Stimulated activated naive CD4-positive, alpha-beta T cell (primary cell): ENCODE data around the gene GNAZ.

Source experiments
- DNase-seq, 6 experiments: peaks; one replicate each; lab custom pipeline; 2025; lab: John Stamatoyannopoulos, UW

The GNAZ gene

DNA sequence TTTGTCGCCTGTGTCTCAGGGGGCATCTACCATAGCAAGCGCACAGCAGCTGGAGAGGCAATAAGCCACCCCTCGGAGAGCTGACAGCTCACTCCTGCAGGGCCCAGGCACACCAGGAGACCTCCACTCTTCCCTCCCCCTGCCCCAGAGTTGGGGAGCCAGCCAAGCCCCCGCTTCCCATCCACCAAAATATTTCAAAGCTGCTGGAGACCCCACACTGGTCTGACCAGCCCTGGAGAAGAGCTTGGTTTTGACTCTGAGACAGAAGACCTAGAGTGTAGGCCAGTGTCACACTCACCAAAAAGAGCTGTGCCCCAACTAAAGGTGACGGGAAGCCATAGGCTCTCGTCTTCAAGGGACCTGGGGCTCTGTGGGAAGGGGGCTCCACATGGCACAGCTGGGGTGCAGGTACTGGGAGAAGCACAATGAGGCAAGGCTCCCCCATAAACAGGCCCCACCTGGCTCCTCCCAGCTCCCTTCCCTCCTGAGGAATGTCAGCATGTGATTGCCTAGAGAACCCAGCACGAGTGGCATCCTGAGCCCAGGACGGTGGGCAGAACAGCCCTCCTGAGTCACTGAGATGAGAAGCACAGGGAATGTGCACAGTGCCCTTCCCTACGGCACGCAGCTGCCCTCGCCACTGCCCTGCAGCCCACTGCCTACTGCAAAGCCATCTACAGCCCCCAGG lies 5.8 kb upstream of the GNAZ start:
- no peak for DNase-seq

DNA sequence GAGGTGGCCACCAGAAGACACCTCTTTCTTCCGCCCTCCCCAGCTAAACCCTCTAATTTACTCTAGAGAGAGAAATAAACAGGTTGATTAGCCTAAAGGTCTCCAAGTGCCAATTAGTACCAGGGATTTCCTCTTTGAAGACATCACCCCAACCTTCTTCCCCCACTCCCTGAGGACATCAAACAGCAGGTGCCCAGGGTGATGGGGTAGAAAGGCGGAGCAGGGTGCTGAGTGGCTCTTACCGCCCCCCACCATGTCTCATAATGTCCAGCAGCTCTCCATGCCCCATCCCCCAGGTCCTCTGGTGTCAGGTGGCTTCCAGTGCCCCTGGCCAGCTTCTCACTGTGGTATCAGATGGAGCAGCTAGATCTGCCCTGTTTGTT lies 5.3 kb upstream of the GNAZ start:
- DNase-seq: no peak

DNA sequence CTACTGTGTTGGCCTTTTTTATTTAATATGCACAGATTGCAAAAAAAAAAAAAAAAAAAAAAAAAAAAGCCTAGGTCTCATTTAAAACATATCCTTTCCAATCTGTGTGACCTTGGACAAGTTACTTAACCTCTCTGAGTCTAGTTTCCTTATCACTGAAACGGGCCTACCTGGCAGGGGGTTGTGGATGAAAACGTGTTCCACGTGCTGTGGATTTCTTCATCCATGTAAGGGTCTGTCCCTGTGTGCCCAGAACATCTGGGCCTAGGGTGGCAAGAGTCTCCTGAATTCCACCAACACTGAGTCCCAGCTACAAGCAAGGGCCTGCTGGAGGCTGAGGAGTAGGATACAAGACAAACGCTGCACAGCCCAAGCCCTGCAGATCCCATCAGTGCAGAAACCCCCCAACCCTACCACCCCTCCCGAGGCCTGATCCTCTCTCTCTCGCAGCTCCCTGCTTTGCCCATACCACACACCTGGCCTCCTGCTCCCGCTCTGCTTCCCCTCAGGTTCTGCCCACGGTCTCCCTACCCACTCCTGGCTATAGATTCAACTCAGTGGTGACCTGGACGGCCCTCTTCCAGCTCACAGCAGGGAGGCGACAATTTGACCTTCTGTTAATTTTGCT lies 4.7 kb upstream of the GNAZ start:
- no peak for DNase-seq

DNA sequence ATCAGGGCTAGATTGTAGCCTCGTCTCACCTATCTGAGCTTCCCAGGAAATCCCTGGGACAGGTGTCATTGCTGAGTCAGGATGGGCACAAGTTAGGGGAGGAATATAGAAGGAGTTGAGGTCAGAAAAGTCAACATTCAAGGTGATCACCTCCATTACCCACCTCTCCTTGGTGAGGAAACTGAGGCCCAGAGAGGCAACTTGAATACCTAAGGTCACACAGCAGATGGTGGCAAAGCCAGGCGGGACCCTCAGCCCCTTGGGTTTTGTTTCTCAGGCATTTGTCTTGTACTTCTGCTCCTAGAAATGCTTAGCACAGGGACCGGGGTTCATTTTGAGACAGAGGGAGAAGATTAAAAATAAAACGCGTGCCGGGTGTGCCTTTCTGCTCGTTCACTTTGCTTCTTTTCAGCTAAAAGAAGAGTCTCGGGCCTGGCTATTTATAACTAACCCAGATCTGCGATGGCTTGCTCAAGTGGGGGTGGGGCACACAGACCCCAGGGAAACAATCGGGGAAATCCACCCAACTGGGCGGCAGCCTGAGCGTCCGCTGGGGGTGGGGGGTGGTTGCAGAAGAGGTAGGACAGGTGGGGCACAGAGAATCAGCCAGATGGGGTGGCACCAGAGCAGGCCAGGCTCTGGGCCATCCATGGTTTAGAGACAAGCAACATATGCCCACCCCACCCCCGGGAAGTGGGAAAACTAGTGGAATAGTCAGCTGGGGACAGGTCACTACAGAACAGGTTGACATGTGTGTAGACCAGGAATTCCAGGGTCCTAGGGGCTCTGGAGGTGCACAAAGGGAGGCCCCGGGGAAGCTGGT lies 3.9 kb upstream of the GNAZ start:
- DNase-seq: no peak

DNA sequence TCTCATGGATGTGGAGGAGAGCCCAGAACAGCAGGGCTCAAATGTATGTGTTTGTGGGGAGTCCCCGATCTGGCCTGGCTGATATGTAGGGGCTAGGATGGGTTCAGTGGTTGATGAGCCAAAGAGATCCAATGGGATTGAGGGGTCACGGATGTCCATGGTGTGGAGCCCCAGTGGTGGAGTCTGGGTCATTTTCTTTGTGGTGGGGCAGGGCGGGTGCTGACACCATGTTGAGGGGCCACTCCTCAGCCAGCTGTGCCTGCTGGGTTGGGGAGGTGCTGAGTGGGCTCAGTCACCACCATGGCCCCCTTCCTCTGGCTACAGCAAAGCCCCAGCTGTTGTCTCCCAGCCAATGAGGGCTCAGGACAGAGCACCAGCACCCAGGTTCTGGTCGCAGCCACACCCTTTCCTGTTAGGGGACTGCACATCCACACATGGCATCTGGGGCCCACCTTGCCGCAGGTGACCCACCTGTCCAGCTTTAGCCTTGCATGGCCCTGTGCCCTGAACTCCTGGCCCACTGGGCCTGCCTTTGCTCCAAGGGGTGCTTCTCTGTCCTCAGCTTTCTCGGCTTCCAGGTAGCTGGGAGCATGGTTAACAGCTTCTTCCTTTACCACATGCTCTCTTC lies 3.2 kb upstream of the GNAZ start:
- DNase-seq: no peak

DNA sequence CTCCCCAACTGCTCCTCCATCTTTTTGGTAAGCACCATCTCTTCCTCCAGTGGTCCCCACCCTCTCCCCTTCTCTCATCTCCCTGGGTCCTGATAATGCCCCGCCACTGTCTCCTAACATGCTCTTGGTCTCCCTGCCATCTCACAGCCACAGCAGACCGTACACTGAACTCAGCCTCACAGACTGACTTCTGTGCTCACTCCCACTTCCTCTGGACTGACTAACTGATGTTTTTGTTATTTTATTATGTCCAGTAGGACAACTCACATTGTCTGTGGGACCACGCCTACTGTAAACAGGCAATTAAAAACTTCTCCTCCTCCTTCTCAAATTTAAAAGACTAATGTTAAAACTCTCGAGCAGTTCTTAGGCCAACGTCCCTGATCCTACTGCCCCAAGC lies 2.6 kb upstream of the GNAZ start:
- no peak for DNase-seq

DNA sequence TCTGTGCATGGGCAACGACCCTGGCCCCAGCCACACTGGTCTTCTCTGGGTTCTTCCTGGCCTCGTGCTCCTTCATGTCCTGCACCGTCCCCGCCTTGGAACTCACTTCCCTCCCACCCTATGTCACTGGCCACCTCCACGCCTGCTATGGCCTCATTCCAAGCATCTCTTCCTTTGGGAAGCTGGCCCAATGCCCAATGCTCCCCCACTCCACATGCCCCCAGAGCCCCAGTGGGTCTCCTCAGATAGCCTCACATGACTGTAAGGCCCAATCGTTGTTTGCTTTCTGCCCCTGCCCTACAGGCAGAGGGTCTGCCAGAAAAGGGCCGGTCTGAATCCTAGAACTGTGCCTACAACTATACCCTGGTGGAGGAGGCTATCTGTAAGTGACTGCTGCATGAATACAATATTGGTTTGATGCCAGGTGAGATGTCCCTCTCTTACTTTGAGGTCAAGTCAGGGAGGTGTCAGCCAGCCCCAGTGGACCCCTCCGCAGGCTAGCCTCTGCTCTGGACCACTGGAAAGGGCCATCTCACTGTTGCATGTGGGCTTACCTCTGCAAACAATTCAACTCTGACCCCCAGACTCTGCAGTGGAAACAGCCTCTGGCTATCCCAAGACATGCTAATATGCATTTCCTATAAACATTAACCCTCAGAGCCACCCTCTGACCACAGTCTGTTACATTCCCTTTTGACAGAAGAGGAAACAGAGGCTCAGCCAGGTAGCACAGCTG lies 2.1 kb upstream of the GNAZ start:
- DNase-seq: no peak

DNA sequence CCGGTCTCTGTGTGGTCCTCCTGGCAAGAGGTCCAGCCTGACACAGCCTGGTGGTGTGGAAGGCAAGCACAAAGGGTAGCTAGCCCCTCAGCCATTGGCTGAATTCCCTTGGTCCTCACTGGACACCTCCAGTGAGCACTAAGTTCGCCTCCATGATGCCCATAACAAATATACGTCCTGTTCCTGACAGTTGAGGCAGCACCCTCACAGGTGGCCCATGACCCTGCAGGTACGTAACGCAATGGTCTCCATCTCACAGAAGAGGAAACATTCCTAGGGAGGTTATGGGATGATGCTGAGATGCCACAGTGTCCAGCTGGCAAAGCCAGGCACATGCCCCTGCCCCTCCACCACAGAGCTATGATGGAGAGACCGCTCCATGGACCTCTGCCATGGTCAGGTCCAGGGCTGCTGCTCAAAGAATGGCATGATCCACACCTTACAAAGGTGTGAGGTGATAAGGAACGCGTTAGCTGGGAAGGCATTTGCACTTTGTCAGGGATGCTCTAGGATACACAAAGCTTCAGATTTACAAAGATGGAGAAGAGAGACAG lies 1.4 kb upstream of the GNAZ start:
- DNase-seq: no peak

DNA sequence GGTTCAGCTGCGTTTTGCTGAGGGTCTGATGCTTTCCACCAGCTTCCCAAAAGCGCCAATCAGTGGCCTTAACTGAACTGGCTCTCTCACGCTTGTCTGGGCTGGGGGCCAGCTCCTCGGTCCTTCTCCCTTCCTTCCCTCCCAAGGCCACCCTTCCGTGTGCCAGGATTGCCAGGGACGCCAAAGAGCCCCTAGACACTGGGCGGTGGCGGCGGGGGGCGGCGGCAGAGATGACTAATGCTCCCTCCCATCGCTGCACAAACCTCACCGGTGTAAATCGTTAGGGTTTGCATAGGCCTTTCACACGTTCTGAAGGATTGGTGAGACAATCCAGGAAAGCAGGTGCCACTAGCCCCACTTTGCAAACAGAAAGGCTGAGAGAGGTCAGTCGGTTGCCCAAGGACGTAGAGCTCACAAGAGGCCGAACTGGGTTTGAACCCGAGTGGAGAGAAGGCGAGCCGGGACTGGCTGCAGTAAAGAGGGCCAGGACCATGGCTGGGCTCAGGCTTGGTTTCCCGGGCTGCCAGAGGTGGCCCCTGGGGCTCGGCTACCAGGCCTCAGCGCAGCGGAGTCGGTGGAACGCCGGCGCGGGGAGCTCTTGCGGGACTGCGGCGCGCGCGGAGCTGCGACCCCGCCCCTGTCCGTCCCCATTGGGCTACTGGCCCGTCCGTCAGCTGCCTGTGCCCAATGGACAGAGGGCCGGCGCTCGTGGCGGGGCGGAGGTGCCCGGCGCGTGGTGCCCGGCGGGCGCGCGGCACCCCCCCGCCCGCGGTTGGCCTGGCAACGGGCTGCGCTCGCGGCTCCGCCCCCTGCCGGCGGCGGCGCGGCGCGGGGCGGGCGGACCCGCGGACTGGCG lies 589 bp upstream of the GNAZ start:
- DNase-seq: peak; percentile 74 to 85 (median 82)

DNA sequence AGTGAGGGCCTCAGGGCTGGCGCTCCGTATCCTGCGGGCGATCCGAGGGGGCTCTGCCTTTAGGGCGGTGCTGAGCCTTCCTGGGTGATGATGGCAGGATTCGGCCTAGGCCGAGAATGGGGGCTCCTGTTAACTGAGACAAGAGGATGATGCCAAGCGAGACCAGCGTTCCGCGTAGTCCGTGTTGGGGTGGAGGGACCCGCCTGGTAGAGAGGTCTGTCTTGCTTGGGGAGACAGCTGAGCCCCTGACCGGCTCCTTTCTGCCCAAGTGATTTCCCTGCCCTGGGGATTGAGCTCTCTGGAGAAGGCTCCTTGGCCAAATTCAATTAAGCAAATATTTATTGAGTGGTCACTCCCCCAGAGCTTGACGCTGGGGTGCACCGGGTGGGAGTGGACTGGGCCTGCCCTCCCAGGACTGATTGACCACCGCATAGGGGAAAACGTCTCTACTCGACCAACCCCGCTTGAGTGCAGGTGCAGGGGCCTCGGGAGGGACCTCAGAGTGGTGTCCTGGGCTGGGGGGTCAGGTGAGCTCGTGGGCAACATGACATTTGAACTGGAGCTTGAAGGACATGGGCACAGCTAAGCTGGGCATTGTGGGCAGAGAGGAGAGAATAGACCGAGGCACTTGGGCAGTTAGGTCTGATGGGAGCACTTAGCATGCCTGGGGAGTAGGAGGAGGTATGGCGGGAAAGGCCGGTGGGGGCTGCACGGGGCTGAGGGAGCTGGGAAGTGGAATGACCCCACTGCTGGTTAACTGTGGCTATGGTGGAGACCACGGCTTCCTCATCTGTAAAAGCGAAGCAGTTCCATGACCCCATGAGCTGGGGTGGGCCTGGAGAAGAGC lies 1.1 kb downstream of the GNAZ start:
- DNase-seq: peak in 1 of 6 experiments; percentile 39

DNA sequence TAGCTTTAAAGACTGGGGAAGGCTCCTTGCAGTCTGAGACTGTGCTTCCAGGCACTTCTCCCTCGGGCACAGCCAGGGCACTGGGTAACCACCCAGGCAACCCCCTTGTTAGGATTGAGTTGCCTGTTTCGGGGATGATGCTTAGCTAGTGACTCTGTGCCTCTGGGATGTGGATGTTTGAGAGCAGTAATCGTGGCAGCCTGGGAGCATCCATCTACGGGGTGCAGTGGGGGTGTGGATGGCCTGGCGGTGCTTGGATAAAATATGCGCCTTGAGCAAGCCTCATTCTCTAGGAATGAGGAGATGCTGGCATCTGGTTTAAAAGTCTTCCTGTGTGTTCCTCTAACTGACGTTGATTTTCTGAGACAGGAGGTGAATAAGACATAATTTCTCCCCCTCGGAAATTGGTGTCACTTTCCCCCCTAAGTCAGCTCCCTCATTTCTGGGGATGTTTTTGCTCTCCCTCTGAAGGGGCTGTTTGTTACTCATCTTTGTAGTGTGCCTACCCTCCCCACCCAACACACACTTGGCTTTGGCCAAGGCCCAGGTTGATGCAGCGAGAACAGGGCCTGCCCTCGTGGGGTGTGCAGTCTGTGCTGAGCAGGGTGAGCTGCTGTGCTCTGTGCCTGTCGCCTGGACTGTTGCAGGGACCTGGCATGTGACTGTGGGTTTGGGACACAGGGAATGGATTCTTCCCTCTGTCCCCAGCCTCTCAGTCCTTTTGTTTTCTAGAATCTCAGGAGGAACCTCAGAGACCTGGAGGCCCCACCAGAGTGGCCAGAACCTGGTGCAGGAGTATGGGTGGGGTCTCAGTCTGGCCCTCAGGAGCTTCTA lies 2.0 kb downstream of the GNAZ start:
- no peak for DNase-seq

DNA sequence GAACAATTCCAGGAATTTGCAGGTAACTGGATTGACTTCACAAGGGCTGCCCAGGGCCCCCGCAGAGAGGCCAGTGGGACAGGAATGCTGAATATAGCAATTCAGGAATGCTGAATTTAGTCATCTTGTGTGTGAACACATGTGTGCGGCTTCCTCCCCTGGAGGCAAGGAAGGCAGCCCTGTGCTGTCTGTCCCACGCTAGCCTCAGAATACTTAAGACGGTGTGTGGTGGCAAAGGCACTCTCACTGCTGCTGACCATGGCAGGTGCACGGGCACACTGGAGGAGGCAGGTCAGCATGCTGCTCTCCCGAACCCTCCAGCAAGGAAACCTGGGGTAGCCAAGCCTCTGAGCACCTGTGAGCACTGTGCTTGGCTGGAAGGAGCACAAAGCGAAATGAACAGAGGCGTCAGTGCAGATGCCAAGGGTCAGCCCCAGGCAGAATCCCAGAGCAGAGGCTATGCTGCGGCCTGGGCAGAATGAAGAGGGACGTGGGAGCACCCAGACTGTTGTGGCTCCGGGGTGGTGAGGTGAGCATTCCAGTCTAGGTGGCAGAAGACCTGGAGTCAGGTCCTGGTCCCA lies 2.7 kb downstream of the GNAZ start:
- DNase-seq: no peak

DNA sequence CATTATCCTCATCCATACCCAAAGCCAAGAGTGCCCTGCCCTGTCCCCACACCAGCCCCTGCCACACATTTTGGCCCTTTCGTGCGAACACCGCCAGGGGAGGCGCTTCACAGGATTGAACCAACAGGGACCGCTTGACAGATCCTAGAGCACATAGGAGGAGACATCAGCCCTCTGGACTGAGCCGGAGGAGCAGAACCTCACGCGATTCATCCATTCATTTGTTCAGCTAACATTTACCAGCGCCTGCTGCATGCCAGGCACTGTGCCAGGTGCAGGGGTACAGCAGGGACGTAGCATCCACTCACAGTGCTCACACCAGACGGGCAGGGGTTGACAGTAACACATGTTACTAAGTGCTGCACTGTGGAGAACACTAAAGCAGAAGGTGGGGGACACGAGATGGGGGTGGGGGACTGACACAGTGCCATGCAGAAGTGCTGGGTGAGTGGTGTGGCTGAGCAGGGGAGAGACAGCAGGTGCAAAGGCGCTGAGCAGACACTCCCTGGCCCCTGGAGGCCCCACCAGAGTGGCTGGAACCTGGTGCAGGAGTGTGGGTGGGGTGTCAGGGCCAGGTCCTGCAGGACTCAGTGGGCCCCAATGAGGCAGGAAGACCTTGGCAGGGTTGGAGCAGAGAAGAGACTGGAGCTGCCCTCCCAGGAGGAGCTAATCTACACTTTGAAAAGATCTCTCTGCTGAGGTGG lies 3.4 kb downstream of the GNAZ start:
- DNase-seq: no peak

DNA sequence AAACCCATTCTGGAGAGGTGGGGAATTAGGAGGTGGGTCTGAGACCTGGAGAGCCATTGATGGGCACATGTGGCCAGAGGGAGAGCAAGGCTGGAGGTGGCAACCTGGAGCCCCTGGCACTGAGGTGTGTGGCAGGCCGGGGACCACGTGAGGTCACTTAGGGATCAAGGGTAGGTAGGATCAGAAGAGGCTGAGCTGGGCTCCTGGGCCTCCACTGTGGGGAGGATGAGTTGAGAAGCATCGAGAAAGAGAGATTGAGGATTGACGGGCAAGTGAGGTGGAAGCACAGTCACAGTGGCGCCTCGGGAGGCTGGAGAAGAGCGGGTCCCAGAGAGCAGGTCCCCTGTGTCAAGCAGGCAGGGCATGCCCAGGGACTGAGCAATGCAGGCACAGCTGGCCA lies 4.1 kb downstream of the GNAZ start:
- DNase-seq: no peak

DNA sequence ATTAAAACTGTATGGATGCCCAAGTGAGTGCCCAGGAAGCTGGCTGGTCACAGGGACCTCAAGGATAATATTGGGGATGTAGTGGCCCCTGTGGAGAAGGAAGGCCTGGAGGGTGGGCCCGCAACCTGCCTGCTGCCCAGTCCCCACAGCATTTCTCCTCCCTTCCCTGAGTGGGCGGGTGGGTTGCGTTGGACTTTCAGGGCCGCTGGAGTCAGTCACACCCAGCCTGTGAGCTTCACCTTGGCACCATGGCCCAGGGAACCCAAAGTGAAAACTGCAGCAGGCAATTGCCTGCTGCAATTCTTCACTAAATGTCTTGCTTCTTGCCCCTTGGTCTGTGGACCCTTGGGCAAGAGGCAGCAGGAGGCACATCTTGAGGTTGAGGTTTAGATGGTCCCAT lies 4.7 kb downstream of the GNAZ start:
- DNase-seq: no peak

DNA sequence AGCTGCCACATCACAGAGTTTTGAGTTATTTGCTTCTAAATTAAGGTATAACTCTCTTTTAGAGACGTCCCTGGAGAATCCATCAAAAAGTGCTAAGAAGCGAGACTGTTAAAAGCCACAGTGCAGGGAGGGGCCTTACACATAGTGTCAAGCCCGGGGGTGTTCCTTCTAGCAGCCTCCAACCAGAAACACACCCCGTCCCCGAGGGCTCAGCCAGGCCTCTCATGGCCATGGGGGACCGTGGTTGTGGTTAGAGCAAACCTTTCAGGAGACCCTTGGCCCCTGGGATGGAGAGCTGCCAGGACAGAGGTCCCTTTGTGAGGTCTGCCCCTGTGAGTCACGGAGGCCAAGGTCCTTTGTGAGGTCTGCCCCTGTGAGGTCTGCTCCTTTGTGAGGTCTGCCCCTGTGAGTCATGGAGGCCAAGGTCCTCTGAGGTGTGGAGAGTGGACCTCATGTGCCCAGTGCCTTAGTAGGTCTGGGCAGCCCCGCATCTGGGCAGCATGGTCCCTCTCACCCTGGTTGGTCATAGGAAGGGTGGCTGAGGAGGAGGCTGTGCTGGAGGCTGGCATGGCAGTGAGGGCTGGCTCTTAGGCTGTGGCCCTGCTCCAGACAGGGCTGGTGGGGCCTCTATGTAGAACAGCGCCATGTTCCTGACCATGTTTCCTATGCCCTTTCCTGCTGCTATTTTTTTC lies 5.4 kb downstream of the GNAZ start:
- DNase-seq: no peak

DNA sequence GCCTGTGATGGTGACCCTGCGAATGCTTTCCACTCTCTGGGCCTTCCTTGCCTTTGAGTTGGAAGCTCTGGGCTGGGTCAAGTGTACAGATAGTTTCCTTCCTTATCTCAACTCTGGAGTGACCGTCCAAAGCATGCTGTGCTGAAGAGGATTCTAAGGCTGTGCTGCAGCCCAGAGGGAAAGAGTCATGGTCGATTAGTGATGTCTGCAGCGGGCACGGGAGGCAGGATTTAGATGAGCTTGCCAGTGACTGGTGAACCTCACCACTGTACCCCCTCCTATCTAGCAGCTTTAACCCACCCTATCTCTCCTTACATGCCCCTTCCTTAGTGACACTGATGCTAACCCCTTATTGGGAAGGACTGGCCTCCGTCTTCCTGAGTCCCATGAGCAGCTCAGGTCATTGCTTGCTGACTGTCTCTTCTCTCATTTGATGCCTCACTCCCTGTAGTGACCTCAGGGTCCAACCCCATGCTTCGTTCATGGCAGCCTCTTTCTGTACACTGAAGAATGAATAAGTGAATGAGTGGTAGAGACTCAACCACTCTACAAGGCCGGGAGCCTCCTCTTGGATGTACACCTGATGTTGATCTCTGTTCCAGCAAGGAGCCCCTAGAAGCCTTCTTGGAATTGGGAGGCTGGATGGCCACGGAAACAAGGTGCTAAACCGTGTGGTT lies 6.7 kb downstream of the GNAZ start:
- no peak for DNase-seq
